Superior temporal gyrus (tissue), 1 donor: ENCODE measurements around the gene SPECC1L.
"Not testable (repeated sequence)": the region's sequence is repeated elsewhere in the genome, so short reads cannot be mapped to it uniquely, and the experiment has no call there.

Experiments used
- DNase-seq: peaks from one replicate; pipeline ENCODE4 v3.0.0-alpha.2; 2016; ENCODE audit errors: extremely low spot score

Gene SPECC1L

DNA sequence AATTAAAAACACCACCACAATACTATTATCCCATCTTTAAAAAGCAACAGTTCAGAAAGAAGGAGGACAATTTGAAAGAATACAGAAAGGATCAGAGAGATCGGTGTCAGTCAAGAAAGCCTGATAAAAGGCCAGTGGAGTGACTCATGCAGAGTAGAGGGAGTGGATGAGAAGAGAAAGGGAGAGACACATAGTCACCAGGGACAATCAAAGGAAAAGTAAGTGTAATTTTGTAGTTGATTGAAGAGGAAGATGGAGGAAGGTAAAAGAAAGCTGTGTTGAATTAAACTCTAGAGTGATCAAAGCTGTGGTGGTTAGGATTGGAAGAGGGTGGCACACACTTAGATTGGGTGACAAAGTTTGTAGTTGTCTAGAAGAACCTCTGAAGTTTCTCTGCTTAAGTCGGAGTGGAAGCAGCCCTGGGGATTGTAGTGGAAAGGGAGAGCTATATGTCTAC is 14.1 kb downstream of the SPECC1L start:
- DNase-seq, result peak; percentile 8

DNA sequence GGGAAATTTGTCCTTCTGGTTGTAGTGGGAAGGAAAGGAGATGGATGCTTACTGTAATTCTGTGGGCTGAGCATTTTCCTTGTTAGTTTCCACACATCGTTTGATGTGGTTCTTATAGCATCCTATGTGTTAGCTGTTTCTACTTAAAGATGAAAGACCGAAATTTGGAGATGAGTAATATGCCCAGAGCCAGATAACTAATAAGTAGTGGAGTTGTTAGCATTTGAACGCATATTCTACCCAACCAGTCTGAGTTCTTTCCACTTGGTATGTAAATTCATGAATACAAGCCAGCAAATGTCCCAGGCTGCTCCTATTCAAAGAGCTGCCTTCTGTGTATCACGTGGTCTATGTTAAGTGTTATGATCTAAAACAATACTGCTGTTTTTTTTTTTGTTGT is 14.6 kb downstream of the SPECC1L start:
- peak; percentile 37 for DNase-seq

DNA sequence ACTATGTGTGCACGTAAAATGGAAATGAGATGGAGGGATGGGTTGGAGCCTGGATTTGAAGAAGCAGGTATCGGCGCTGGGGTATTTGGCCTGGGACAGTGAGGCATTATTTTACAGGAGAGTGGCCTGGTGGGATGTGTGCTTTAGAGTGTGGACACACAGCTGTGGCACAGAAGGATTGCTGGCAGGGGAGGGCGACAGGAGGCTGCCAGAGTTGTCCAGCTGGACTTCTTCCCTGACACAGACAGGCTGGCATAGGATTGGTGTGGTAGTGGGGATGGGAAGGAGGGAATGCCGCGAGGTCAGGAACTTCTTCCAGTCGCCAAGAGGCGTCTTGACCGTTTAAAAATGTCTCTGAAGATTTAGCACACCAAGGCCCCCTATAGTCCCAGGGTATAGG is 16.6 kb downstream of the SPECC1L start:
- DNase-seq, result not testable (repeated sequence)

DNA sequence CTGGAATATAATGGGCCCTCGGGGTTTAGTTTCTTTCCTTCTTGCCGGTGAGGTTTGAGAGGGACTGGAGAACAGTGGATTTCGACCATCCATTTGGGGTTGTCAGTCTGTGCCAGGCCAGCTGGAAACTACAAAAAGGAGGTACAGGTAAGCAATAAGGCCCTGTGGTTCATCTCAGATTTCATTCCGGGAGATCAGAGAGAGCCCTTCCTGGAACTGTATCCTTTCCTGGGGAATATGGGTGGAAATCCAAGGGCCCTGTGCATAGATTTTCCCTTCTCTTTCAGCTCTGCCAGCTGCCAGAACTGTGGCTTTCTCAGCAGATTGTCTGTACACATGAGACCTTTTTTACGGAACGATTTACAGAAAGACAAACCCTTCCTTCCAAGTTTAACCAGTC is 17.2 kb downstream of the SPECC1L start:
- DNase-seq, result peak; percentile 6

DNA sequence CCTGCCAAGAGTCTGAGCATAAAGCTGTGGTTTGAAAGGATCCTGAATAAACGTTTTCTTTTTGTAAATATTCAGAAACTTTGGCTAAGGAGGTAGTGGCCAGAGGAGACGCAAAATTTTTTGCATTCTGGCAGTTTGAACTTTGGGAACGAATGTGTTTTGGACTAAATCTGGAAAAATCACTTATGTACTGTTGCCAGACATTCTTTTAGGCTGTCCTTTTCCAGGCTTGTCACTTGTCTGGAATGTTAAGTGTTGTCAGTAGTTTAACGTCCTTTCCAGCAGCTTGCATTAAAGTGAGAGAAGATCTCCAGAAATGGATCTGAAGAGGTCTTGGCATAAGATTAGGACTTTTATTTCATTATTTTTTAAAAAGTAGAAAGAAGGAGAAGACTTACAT is 18.5 kb downstream of the SPECC1L start:
- no peak for DNase-seq

DNA sequence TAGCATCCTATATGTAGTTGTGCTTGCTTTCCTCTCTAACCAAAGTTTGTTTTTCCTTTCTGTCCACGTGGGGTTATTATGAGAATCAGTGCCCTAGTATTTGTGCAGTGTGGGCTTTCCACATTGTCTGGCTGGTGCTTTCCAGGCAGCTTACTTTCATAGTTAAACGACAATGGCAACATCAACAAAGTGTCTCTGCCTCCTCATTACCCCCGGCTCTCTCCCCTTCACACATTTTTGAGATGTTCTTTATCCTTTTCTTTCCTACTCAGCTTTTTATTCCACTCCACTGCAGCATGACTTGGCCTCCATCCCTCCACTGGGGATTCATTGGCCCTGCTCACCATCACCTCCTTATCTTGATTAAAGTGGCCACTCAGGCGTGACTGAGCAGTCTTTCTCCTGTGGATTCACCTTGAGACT is 19.1 kb downstream of the SPECC1L start:
- peak; percentile 5 for DNase-seq

DNA sequence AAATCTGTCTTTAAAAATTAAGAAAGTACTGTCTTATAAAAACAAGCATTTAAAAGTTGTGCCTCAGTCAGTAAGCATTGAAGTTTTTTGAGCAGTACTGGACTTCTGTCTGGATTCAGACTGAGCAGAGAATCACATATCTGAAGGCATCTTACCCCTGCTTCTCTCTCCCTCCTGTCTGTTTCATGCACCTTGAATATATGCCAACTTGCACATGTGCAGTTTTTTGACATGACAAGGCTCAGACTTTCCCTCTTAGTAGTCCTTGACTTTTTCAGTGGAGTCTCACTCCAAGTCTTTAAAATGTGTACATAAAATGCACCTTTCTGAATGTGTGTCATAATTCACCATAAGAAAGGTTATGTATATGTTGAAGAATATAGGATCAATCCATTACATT is 19.8 kb downstream of the SPECC1L start:
- peak; percentile 5 for DNase-seq

DNA sequence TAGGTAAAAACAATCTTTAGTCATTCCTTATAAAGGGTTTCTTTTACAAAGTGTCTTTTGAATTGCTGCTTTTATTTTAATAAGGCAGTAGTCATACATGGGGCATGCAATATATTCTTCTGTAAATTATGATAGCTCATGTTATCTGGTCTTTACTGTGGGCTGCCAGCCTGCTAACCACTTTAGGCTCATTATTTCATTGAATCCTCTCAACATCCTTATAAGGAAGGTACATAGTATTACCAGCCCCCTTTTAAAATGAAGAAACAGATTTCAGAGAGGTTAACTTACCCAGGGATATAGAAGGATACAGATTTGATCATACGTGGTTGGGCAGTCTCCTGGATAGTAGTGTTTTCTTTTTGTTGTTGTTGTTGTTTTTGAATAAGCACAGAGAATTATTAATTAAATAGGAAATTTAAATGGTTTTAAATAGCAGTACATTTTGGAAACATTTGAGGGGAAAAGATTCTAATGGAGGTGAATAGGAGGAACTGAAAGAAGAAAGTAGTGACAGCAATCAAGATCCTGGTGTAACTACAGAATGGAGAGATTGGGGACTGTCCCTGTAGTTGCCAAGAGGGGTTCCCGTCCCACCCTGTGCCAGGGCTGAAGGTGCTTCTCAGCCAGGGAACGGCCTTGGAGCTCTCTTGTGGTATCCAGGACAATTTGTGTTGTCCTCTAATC is 21.0 kb downstream of the SPECC1L start:
- DNase-seq, result no peak

DNA sequence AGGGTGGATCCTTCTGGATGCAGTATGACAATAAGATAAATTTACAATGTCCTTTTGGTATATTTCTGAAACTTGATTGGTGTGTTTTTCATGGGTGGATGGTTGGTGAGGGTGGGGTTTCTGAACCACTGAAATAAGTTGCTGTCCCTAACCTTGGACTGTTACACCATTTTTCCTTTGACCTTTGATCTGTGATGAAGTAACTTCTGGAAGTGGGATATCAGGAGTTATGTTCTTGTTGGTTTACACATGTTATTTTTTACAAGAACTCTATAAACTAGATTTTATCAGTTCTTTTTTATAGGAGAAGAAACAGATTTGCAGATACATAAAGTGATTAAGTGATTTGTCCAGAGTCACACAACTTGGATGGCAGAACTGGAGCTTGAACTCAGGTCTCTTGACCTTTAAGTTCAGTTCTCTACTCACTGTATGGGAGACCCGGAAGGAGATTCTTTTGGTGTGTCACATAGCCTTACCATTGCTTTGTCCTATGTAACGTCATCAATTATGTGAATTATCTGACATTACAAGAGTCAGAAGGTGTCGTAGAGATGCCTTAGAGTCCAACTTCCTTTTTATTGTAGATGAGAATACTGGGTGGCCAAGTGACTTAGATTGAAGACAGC is 21.7 kb downstream of the SPECC1L start:
- not testable (repeated sequence) for DNase-seq

DNA sequence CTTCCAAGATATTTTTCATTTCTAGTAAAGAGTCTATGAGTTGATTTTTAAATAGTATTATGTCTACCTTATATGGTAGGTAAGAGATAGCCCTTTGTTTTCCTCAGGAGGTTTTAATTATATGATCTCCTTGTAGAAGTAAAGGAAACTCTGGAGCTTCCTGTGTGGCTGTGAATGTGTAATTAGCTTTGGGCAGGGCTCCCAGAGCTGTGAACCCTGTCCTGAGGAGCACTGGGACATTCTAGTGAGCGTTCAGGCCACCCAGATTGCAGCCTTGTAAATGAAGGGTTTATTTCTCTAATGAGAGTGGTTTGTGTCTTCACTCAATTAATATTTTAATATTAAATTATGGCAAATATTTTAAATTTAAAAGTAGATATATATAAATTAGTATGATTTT is 24.3 kb downstream of the SPECC1L start:
- not testable (repeated sequence) for DNase-seq

DNA sequence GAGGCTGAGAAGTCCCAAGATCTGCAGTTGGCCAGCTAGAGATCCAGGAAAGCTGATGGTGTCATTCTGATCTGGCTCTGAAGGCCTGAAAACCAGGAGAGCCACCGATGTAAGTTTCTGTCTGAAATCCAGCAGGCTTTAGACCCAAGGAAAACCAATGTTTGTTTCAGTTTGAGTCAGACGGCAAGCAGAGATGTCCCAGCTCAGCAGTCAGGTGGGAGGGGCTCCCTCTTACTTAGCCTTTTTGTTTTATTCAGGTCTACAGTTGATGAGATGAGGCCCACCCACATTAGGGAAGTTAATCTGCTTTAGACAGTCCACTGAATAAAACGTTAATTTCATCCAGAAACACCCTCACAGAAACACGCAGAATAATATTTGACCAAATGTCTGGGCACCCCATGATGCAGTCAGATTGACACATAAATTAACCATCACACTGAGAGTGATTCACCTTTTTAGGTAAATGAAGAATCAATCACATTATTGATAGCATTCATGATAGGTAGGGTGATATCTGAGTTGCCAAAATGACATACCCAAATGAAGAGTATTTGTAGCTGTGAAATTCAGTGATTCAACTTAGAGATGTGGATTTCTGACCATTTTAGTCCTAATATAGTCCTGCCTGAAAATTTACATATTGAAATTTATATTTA is 28.0 kb downstream of the SPECC1L start:
- not testable (repeated sequence) for DNase-seq

DNA sequence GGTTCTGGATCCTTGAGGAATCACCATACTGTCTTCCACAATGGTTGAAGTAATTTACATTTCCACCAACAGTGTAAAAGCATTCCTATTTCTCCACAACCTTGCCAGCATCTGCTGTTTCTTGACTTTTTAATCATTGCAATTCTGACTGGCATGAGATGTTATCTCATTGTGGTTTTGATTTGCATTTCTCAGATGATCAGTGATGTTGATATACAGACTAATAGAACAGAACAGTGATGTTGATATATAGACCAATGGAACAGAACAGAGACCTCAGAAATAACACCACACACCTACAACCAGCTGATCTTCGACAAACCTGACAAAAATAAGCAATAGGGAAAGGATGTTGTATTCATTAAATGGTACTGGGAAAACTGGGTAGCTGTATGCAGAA is 29.9 kb downstream of the SPECC1L start:
- DNase-seq, result not testable (repeated sequence)

DNA sequence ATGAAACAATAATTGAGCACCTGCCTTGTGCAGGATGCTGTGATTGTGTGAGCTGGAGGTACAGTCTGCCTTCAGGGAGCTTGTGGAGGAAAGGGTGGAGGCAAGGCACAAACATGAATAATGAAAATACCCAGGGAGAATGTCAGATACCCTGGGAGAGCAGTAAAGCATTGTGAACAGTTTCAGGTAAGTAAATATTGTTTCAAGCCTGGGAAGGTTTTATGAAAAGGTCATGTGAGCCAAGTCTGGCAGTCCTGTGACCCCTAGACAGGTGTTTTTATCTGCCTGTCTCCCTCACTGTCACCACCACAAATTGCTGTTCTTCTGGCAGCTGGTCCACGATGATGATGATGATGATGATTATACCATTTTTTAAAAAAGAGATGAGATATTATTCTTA is 32.0 kb downstream of the SPECC1L start:
- DNase-seq, result no peak

DNA sequence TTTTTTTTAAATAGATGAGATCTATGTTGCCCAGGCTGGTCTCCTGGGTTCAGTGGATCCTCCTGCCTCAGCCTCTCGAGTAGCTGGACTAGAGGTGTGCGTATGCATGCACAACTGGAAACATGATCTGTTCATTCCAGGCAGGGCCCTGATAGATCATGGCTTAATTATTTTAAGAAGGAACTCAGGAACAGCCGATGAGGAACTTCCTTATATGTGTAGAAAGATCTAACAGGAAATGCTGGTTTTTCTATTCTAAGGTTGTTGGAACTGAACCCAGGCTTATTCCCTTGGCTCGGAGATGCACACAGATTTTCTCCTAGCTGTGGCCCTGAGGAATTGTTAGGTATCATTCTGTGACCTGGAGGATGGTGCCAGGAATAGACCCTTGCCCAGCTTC is 32.4 kb downstream of the SPECC1L start:
- no peak for DNase-seq

DNA sequence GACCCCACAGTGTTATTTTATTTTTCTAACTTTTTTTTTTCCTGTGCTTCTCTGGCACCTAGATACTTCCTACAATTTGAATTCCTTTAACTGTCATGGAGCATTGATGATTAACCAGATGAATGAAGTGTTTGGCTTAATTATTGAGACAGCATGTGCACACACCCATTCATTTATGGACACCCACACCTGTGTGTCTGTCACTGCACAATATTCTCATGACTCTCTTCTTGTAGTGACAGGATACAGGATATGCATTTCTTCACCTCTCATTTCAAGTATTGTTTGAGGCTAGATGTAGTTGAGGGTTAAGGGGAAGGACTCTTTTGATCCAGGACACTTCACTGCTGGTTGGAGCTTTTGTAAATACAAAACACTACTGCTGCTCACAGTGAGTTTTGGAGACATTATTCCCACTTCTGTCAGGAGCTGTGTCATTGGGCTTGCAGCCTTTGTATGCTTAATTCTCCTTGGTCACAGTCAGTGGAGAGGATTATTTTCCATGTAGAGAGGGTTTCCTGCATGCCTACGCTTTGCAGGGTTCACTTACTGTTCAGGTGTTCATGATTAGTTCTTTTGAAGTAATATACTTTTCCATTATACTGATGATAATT is 33.5 kb downstream of the SPECC1L start:
- DNase-seq, result no peak

DNA sequence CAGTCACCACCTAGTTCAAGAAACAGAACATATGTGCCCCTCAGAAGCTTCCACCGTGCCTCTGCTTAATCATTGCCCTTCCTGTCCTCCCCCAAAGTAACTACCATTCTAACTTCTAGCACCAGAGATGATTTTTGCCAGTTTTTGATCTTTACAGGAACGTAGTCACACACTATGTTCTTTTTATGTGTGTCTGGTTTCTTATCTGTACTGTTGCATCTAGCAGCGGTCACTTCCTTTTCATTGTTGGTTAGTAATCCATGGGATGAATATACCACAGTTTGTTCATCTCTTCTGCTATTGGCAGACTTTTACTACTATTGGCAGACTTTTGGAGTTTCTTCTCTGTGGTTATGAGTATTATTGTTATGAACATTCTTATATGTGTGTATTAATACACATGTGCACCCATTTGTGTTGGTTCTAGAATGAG is 34.6 kb downstream of the SPECC1L start:
- no peak for DNase-seq

DNA sequence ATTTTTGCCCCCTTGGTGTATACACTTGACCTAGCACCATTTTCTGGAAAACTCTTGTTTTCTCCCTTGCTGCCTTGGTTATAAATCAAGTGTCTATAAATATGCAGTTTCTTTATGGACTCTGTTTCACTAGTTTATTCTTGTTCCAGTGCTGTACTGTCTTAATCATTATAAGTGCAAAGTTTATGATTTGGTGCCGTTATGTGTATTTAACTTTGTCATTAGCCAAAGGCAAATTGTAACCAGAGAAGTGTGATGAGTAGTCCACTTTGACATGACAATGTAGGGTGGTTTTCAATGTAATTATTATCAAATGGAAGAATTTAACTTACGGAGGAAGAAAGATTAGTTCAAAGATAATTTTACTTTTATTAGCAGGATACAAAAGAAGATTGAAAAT is 40.3 kb downstream of the SPECC1L start:
- no peak for DNase-seq

DNA sequence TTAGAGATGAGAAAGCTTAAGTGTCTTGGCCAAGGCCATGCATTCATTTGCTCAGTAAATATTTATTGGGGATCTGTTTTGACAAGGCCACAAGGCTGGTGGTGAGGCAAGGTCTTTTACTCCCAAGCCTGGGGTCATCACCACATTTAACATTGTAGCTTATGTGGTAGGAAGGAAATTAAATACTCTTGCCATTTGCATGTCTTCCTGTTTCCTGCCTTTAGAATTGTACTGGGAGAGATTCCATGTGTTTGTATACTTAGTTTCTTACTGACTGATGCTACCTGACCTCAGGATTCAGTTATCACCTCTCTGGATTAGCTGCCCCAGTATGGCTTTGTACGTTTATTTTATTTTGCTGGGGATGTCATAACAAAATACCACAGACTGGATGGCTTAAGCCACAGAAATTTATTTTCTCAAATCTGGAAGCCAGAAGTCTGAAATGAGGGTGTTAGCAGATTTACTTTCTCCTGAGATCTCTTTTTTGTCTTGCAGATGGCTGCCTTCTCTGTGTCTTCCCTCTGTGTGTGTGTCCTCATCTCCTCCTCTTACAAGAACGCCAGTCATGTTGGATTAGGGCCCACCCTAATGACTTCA is 44.8 kb downstream of the SPECC1L start:
- DNase-seq, result no peak

DNA sequence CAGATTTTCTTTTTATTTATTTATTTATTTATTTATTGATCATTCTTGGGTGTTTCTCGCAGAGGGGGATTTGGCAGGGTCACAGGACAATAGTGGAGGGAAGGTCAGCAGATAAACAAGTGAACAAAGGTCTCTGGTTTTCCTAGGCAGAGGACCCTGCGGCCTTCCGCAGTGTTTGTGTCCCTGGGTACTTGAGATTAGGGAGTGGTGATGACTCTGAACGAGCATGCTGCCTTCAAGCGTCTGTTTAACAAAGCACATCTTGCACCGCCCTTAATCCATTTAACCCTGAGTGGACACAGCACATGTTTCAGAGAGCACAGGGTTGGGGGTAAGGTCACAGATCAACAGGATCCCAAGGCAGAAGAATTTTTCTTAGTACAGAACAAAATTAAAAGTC is 45.6 kb downstream of the SPECC1L start:
- DNase-seq, result not testable (repeated sequence)

DNA sequence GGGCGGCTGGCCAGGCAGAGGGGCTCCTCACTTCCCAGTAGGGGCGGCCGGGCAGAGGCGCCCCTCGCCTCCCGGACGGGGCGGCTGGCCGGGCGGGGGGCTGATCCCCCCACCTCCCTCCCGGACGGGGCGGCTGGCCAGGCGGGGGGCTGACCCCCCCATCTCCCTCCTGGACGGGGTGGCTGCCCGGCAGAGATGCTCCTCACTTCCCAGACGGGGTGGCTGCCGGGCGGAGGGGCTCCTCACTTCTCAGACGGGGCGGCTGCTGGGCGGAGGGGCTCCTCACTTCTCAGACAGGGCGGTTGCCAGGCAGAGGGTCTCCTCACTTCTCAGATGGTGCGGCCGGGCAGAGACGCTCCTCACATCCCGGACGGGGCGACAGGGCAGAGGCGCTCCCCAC is 46.9 kb downstream of the SPECC1L start:
- DNase-seq, result not testable (repeated sequence)

DNA sequence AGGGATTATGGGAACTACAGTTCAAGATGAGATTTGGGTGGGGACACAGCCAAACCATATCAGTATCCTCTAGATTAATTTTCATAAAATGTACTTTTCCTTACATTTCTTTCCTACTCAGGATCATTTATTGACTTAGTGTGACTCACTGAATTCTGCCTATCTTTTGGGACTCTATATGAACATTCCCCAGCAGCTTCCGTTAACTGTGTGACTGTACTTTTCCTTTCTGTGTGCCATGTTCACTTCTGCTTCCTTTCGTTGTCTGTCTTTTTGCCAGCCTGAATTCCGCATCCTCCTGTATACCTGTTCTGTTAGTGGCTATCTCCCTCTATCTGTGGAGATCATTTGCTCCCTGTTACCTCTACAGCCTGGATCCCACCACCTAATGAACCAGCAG is 48.8 kb downstream of the SPECC1L start:
- DNase-seq, result no peak

DNA sequence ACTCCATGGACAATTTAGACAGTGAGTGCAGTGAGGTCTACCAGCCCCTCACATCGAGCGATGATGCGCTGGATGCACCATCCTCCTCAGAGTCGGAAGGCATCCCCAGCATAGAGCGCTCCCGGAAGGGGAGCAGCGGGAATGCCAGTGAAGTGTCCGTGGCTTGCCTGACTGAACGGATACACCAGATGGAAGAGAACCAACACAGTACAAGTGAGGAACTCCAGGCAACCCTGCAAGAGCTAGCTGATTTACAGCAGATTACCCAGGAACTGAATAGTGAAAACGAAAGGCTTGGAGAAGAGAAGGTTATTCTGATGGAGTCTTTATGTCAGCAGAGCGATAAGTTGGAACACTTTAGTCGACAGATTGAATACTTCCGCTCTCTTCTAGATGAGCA is 51.4 kb downstream of the SPECC1L start:
- no peak for DNase-seq
